ENCODE results near the gene CCT6A.
"Not testable (repeated sequence)": the region's sequence is repeated elsewhere in the genome, so short reads cannot be mapped to it uniquely, and the experiment has no call there.

The CCT6A gene

GRCh38 chr7:56063882-56064625, 12.5 kb downstream of the CCT6A start, which contains the start of gene SUMF2:
Gene SUMF2, plus strand, starts transcription at chr7:56064286. Its CDS starts 26 bp downstream, at chr7:56064312.
- peak in 1 of 2 experiments; percentile 21 for TF ChIP-seq CTCF (IDR thresholded peaks at IDR 0.05)
- peak; percentile 89 to 96 for DNase-seq
- peaks cover 38 to 48% (median 44%) of the 10 kb centered on the region in 3 donors for H3K36me3 ChIP-seq

GRCh38 chr7:56066376-56066775, 14.8 kb downstream of the CCT6A start:
- intact Hi-C loops (cut with DNase I; ENCODE audit: low total_unique reads); H3K27ac ChIP-seq; H3K27me3 ChIP-seq; DNase-seq; H3K9me3 ChIP-seq; H3K4me3 ChIP-seq: not testable (repeated sequence)
- Histone ChIP-seq H3K36me3 (peaks cover 39 to 48% (median 47%) of the 10 kb centered on the region in 3 donors), H3K4me1 (peaks cover 0 to 18% (median 2%) of the 10 kb centered on the region in 4 donors)

More at GRCh38 chr7:56063882-56064625, 12.5 kb downstream of the CCT6A start, which contains the start of gene SUMF2:
- Histone ChIP-seq H3K4me3 (peak within 1 kb of the TSS; percentile 77 to 95), H3K9me3 (no peaks in the 10 kb centered on the region), H3K4me1 (peaks cover 0 to 18% (median 2%) of the 10 kb centered on the region in 4 donors), H3K27me3 (no peaks in the 10 kb centered on the region), H3K27ac (peak within 1 kb of the TSS; percentile 91)
- intact Hi-C loops (cut with DNase I; ENCODE audit: low total_unique reads) = loop anchor here (2.0 kb wide), 1 partner anchor 13 kb away; the partner anchor contains the start of genes CCT6A and PSPH

GRCh38 chr7:56074371-56074791, 22.8 kb downstream of the CCT6A start:
- peak; percentile 86 to 91 for TF ChIP-seq CTCF (IDR thresholded peaks at IDR 0.05)
- H3K36me3 ChIP-seq = peaks cover 15 to 49% (median 27%) of the 10 kb centered on the region in 3 donors
- H3K4me3 ChIP-seq = no peak overlapping the region
- peak overlapping the region; percentile 59 to 66 for H3K27ac ChIP-seq
- H3K27me3 ChIP-seq = no peaks in the 10 kb centered on the region
- H3K9me3 ChIP-seq = no peaks in the 10 kb centered on the region
- peak; percentile 82 to 95 for DNase-seq
- intact Hi-C loops (cut with DNase I; ENCODE audit: low total_unique reads) = loop anchor here (5.0 kb wide), 1 partner anchor 72 kb away; no protein-coding TSS in a partner anchor
- H3K4me1 ChIP-seq = peaks cover 0 to 26% (median 19%) of the 10 kb centered on the region in 4 donors

GRCh38 chr7:56077681-56078080, 26.1 kb downstream of the CCT6A start:
- Histone ChIP-seq H3K36me3 (peaks cover 0 to 38% (median 11%) of the 10 kb centered on the region in 3 donors), H3K9me3 (no peaks in the 10 kb centered on the region), H3K27me3 (no peaks in the 10 kb centered on the region), H3K4me1 (peaks cover 0 to 46% (median 43%) of the 10 kb centered on the region in 4 donors), H3K27ac (peak overlapping the region; percentile 81 to 89), H3K4me3 (no peak overlapping the region)
- TF ChIP-seq CTCF (IDR thresholded peaks at IDR 0.05) = no peak
- intact Hi-C loops (cut with DNase I; ENCODE audit: low total_unique reads) = no loop called here
- no peak for DNase-seq

- intact Hi-C loops (cut with DNase I; ENCODE audit: low total_unique reads) = no loop called here
- TF ChIP-seq CTCF (IDR thresholded peaks at IDR 0.05) = no peak
- Histone ChIP-seq H3K4me1 (peaks cover 0 to 49% (median 46%) of the 10 kb centered on the region in 4 donors), H3K27me3 (no peaks in the 10 kb centered on the region), H3K4me3 (no peak overlapping the region), H3K27ac (peak overlapping the region; percentile 81 to 89), H3K36me3 (peaks cover 0 to 33% (median 11%) of the 10 kb centered on the region in 3 donors), H3K9me3 (no peaks in the 10 kb centered on the region)
- no peak for DNase-seq
Measured at GRCh38 chr7:56078196-56078595, 26.6 kb downstream of the CCT6A start.

All from tibial artery (tissue), 4 donors.